GM23338 (cell line): Measurements from ENCODE around the gene SRPX2. TPM values are rescaled to one million over a fixed set of nuclear protein-coding genes. Genes with fewer than 3 reads are reported as not detected.

Experiments used
- ATAC-seq: fragments of 200-7000 bp; cut with Tn5 transposase; 3 replicates; pipeline ENCODE4 v1.9.1; 2020
- DNase-seq: peaks from one replicate; pipeline ENCODE4 v3.0.0-alpha.2; 2015; ENCODE audit warnings: low spot score
- H2AFZ ChIP-seq: fragments of 200-600 bp; sonication (generic); 2 replicates; pipeline ENCODE4 v1.8.0; 2016; ENCODE audit warnings: antibody characterized with exemption, mild to moderate bottlenecking, moderate library complexity
- H3F3A ChIP-seq: fragments of 200-600 bp; sonication (generic); replicated peaks from 2 replicates; pipeline ENCODE4 v1.8.0; 2017; ENCODE audit warnings: antibody characterized with exemption, mixed run types, low read depth
- H3K27ac ChIP-seq: fragments of 200-600 bp; sonication (generic); 2 replicates; pipeline ENCODE4 v1.6.1; 2016; ENCODE audit warnings: low read depth
- H3K27me3 ChIP-seq: fragments of 200-600 bp; sonication (generic); 2 replicates; pipeline ENCODE4 v1.8.0; 2016; ENCODE audit warnings: mild to moderate bottlenecking, mixed run types, moderate library complexity; ENCODE audit not compliant: insufficient read depth
- H3K36me3 ChIP-seq: fragments of 200-600 bp; sonication (generic); 2 replicates; pipeline ENCODE4 v1.8.0; 2016; ENCODE audit warnings: mild to moderate bottlenecking; ENCODE audit not compliant: insufficient read depth
- H3K4me1 ChIP-seq: fragments of 200-600 bp; sonication (generic); 2 replicates; pipeline ENCODE4 v1.8.0; 2016; ENCODE audit warnings: mild to moderate bottlenecking, moderate library complexity; ENCODE audit not compliant: insufficient read depth
- H3K4me2 ChIP-seq: fragments of 200-600 bp; sonication (generic); 2 replicates; pipeline ENCODE4 v1.7.1; 2017; ENCODE audit warnings: mixed run types
- H3K4me3 ChIP-seq: fragments of 200-600 bp; sonication (generic); 2 replicates; pipeline ENCODE4 v1.6.1; 2016; ENCODE audit warnings: mixed run types
- H3K79me2 ChIP-seq: fragments of 200-600 bp; sonication (generic); replicated peaks from 2 replicates; pipeline ENCODE4 v1.8.0; 2017; ENCODE audit warnings: mild to moderate bottlenecking; ENCODE audit not compliant: insufficient read depth
- H3K9me2 ChIP-seq: fragments of 200-600 bp; sonication (generic); 2 replicates; pipeline ENCODE4 v1.8.0; 2017; ENCODE audit not compliant: insufficient read depth
- H4K20me1 ChIP-seq: fragments of 200-600 bp; sonication (generic); replicated peaks from 2 replicates; pipeline ENCODE4 v1.8.0; 2017; ENCODE audit warnings: mild to moderate bottlenecking; ENCODE audit not compliant: insufficient read depth
- H3K27ac Mint-ChIP-seq: 2 replicates; pipeline ENCODE4 v1.8.0; 2020; ENCODE audit warnings: inconsistent platforms, mild to moderate bottlenecking, moderate library complexity, mixed read lengths
- H3K27me3 Mint-ChIP-seq: 3 replicates; pipeline ENCODE4 v1.8.0; 2022; ENCODE audit warnings: low read depth, mild to moderate bottlenecking, moderate library complexity, mixed read lengths, inconsistent platforms; ENCODE audit not compliant: insufficient read depth, poor library complexity
- H3K36me3 Mint-ChIP-seq: 3 replicates; pipeline ENCODE4 v1.8.0; 2021; ENCODE audit warnings: low read depth, mild to moderate bottlenecking, inconsistent platforms, moderate library complexity, mixed read lengths
- H3K4me1 Mint-ChIP-seq: 3 replicates; pipeline ENCODE4 v1.8.0; 2020; ENCODE audit warnings: mild to moderate bottlenecking, inconsistent platforms, mixed read lengths
- H3K4me3 Mint-ChIP-seq: 3 replicates; pipeline ENCODE4 v1.8.0; 2021; ENCODE audit warnings: moderate library complexity, mild to moderate bottlenecking, inconsistent platforms, mixed read lengths
- H3K9me3 Mint-ChIP-seq: 3 replicates; pipeline ENCODE4 v1.8.0; 2020; ENCODE audit warnings: moderate library complexity, mild to moderate bottlenecking, inconsistent platforms, mixed read lengths
- CREB1 ChIP-seq: fragments of 250-450 bp; sonication (Bioruptor Pico); IDR thresholded peaks from 2 replicates; pipeline ENCODE4 v1.5.0; 2020; ENCODE audit warnings: low read depth, mild to moderate bottlenecking, moderate library complexity
- CTCF ChIP-seq, 2 experiments: fragments of 200-600 bp in 1 of 2; sonication (generic) in 1 of 2; conservative IDR thresholded peaks; 2 replicates each; pipeline versions ENCODE4 v1.5.1 to v1.6.1; 2016 to 2017; ENCODE audit warnings: antibody characterized with exemption in 2 of 2, low read depth in 2 of 2, mild to moderate bottlenecking in 2 of 2, moderate library complexity in 1 of 2
- ETS1 ChIP-seq: IDR thresholded peaks from 2 replicates; pipeline ENCODE4 v1.6.1; 2016; ENCODE audit warnings: antibody characterized with exemption
- EZH2 ChIP-seq: fragments of 200-600 bp; sonication (generic); IDR thresholded peaks from one replicate; pipeline ENCODE4 v1.8.0; 2017; ENCODE audit warnings: antibody characterized with exemption, mild to moderate bottlenecking, low read depth; ENCODE audit not compliant: unreplicated experiment
- EZH2phosphoT487 ChIP-seq: fragments of 200-600 bp; sonication (generic); IDR thresholded peaks from one replicate; pipeline ENCODE4 v1.8.1; 2018; ENCODE audit warnings: antibody characterized with exemption; ENCODE audit not compliant: unreplicated experiment
- JUNB ChIP-seq: IDR thresholded peaks from one replicate; pipeline ENCODE4 v1.6.1; 2016; ENCODE audit warnings: antibody characterized with exemption; ENCODE audit not compliant: unreplicated experiment
- NANOG ChIP-seq: IDR thresholded peaks from 2 replicates; pipeline ENCODE4 v1.6.1; 2016; ENCODE audit warnings: antibody characterized with exemption, borderline replicate concordance
- POLR2AphosphoS5 ChIP-seq: IDR thresholded peaks from 2 replicates; pipeline ENCODE4 v1.6.1; 2016; ENCODE audit warnings: antibody characterized with exemption, low read depth
- REST ChIP-seq: IDR thresholded peaks from one replicate; pipeline ENCODE4 v1.6.1; 2018; ENCODE audit warnings: antibody characterized with exemption; ENCODE audit not compliant: unreplicated experiment
- STAT1 ChIP-seq: IDR thresholded peaks from one replicate; pipeline ENCODE4 v1.6.1; 2016; ENCODE audit warnings: antibody characterized with exemption; ENCODE audit not compliant: unreplicated experiment
- ZNF114 ChIP-seq: fragments of 250-450 bp; sonication (Bioruptor Pico); IDR thresholded peaks from 2 replicates; pipeline ENCODE4 v1.5.0; 2020; ENCODE audit warnings: mild to moderate bottlenecking, moderate library complexity
- ZNF331 ChIP-seq: fragments of 250-450 bp; sonication (Bioruptor Pico); IDR thresholded peaks from 2 replicates; pipeline ENCODE4 v1.5.0; 2020; ENCODE audit warnings: low read depth, mild to moderate bottlenecking, moderate library complexity
- ZNF462 ChIP-seq: fragments of 250-450 bp; sonication (Bioruptor Pico); IDR thresholded peaks from 2 replicates; pipeline ENCODE4 v1.5.0; 2020; ENCODE audit warnings: mild to moderate bottlenecking, moderate library complexity
- polyA plus RNA-seq: library from polyadenylated mRNA; unstranded; fragments of >200 nt; fragmentation: Nextera tagmentation; extraction: Ambion mirVana; gene quantifications from 2 replicates; pipeline ENCODE4 v1.2.1, GENCODE V29; 2016
- total RNA-seq: library from RNA; depleted of rRNA; stranded (reverse); fragments of >200 nt; shearing (Covaris generic); gene quantifications from 2 replicates; pipeline ENCODE4 v1.2.3, GENCODE V29; 2014

Gene SRPX2
- total and polyA plus RNA-seq, 2 experiments from 2014 or later: not detected

- peaks cover 2% of the 10 kb centered on the region for H3K27me3 Mint-ChIP-seq
- Histone ChIP-seq H3K36me3 (no peaks in the 10 kb centered on the region), H3F3A (no peaks in the 10 kb centered on the region), H2AFZ (no peak overlapping the region), H4K20me1 (no peaks in the 10 kb centered on the region), H3K4me2 (no peak overlapping the region), H3K4me3 (no peak overlapping the region), H3K27ac (no peak overlapping the region), H3K9me2 (no peaks in the 10 kb centered on the region), H3K79me2 (no peaks in the 10 kb centered on the region), H3K27me3 (no peaks in the 10 kb centered on the region), H3K4me1 (no peaks in the 10 kb centered on the region)
- no peaks in the 10 kb centered on the region for H3K9me3 Mint-ChIP-seq
- ATAC-seq: no peak
- H3K4me1 Mint-ChIP-seq: no peaks in the 10 kb centered on the region
- DNase-seq: no peak
- H3K36me3 Mint-ChIP-seq: no peaks in the 10 kb centered on the region
- TF ChIP-seq ETS1 (no peak), ZNF114 (CRISPR knock-in tag) (no peak), ZNF462 (CRISPR knock-in tag) (no peak), STAT1 (no peak), JUNB (no peak), EZH2phosphoT487 (no peak), CREB1 (no peak), NANOG (no peak), ZNF331 (CRISPR knock-in tag) (no peak), CTCF (conservative IDR thresholded peaks at IDR 0.05; ENCODE audit: low read depth in 2 of 2) (no peak), EZH2 (no peak), POLR2AphosphoS5 (no peak), REST (no peak)
- no peak overlapping the region for H3K27ac Mint-ChIP-seq
- H3K4me3 Mint-ChIP-seq: no peak overlapping the region
These were observed 52.8 kb downstream of the SRPX2 start for GRCh38 chrX:100696699-100697351.
